HCT116 (cell line): ENCODE data around the gene LHPP. TPM values are rescaled to one million over a fixed set of nuclear protein-coding genes. Genes with fewer than 3 reads are reported as not detected.

Experiments
- ATAC-seq: fragments of 200-7000 bp; cut with Tn5 transposase; 2 replicates; pipeline ENCODE4 v1.9.1; 2020; ENCODE audit warnings: mild to moderate bottlenecking, moderate library complexity
- BruUV-seq: library from RNA; stranded (reverse); fragments of 400-500 nt; replicated peaks from 2 replicates; lab custom pipeline; 2021; lab: Mats Ljungman, UMichigan
- CTCF ChIA-PET: fragments of 300-600 bp; sonication (Branson Sonifier 250); formaldehyde crosslinking; loops from one replicate; lab custom pipeline; 2021; ENCODE audit warnings: antibody characterized with exemption; lab: Charles Lee
- POLR2A ChIA-PET: fragments of 300-600, 350-600 bp; sonication (Branson Sonifier 250); formaldehyde crosslinking; loops from one replicate; lab custom pipeline; 2021; ENCODE audit warnings: antibody characterized with exemption; lab: Charles Lee
- RAD21 ChIA-PET, 2 experiments: fragments of 300-600 bp; sonication (Branson Sonifier 250); formaldehyde crosslinking; loops; one replicate each; lab custom pipeline; 2023; ENCODE audit warnings: low total read pairs in 2 of 2; ENCODE audit not compliant: uncharacterized antibody in 2 of 2, unreplicated experiment in 2 of 2, low non-redundant PET in 1 of 2; lab: Charles Lee
- DNase-seq: peaks from one replicate; pipeline ENCODE4 v3.0.0-alpha.2; 2010; ENCODE audit warnings: low read depth, low spot score
- H2AFZ ChIP-seq: fragments of 200-600 bp; shearing (Covaris generic), sonication (generic); 2 replicates; pipeline ENCODE4 v1.6.1; 2017; ENCODE audit warnings: low read depth, mixed run types, mixed read lengths, antibody characterized with exemption, low read length; ENCODE audit not compliant: poor library complexity, severe bottlenecking
- H3K27ac ChIP-seq: 2 replicates; pipeline ENCODE4 v1.5.1; 2012; ENCODE audit warnings: low read depth, low read length
- H3K27me3 ChIP-seq: fragments of 200-600 bp; sonication (generic); 2 replicates; pipeline ENCODE4 v1.6.1; 2016; ENCODE audit warnings: mixed run types, low read length, mixed read lengths; ENCODE audit not compliant: insufficient read depth
- H3K36me3 ChIP-seq, 2 experiments: fragments of 200-500 bp in 1 of 2; fragments of 200-600 bp in 1 of 2; sonication (Bioruptor generic) in 1 of 2; sonication (generic) in 1 of 2; 2 replicates each; pipeline versions ENCODE4 v1.5.1 to v1.6.1; 2014 to 2016; ENCODE audit warnings: low read length in 2 of 2, inconsistent platforms in 1 of 2, mixed read lengths in 1 of 2, mixed run types in 1 of 2; ENCODE audit not compliant: insufficient read depth in 2 of 2, control insufficient read depth in 1 of 2
- H3K4me1 ChIP-seq, 2 experiments: fragments of 200-600 bp in 1 of 2; sonication (generic) in 1 of 2; 2 replicates each; pipeline versions ENCODE4 v1.5.1 to v1.6.1; 2012 to 2017; ENCODE audit warnings: low read length in 2 of 2, inconsistent platforms in 1 of 2, mild to moderate bottlenecking in 1 of 2, mixed read lengths in 1 of 2, mixed run types in 1 of 2, moderate library complexity in 1 of 2; ENCODE audit not compliant: insufficient read depth in 2 of 2, control insufficient read depth in 1 of 2
- H3K4me2 ChIP-seq: fragments of 200-600 bp; sonication (generic); 2 replicates; pipeline ENCODE4 v1.6.1; 2017; ENCODE audit warnings: mixed run types, low read length, mixed read lengths
- H3K4me3 ChIP-seq, 2 experiments: fragments of 200-600 bp in 1 of 2; sonication (generic) in 1 of 2; replicated peaks in 1 of 2; 2 replicates each; pipeline ENCODE4 v1.5.1; 2011 to 2016; ENCODE audit warnings: low read length in 2 of 2, control low read depth in 1 of 2, low read depth in 1 of 2, mild to moderate bottlenecking in 1 of 2, mixed read lengths in 1 of 2, mixed run types in 1 of 2
- H3K79me2 ChIP-seq: fragments of 200-600 bp; sonication (generic); 2 replicates; pipeline ENCODE4 v1.6.1; 2017; ENCODE audit warnings: mild to moderate bottlenecking, mixed run types, low read length, moderate library complexity, mixed read lengths; ENCODE audit not compliant: insufficient read depth
- H3K9ac ChIP-seq: fragments of 200-600 bp; sonication (generic); 2 replicates; pipeline ENCODE4 v1.6.1; 2016; ENCODE audit warnings: low read length, mixed read lengths
- H3K9me2 ChIP-seq: fragments of 200-600 bp; sonication (generic), shearing (Covaris generic); 2 replicates; pipeline ENCODE4 v1.6.1; 2017; ENCODE audit warnings: mixed run types, mild to moderate bottlenecking, moderate library complexity; ENCODE audit not compliant: insufficient read depth
- H3K9me3 ChIP-seq, 2 experiments: fragments of 200-500 bp in 1 of 2; fragments of 200-600 bp in 1 of 2; sonication (Bioruptor generic) in 1 of 2; sonication (generic) in 1 of 2; 2 replicates each; pipeline ENCODE4 v1.6.1; 2014 to 2017; ENCODE audit warnings: low read length in 2 of 2, mixed read lengths in 2 of 2, inconsistent platforms in 1 of 2, low read depth in 1 of 2, mild to moderate bottlenecking in 1 of 2, mixed run types in 1 of 2, moderate library complexity in 1 of 2; ENCODE audit not compliant: control insufficient read depth in 1 of 2, insufficient read depth in 1 of 2
- H4K20me1 ChIP-seq: fragments of 200-600 bp; sonication (generic), shearing (Covaris generic); 2 replicates; pipeline ENCODE4 v1.6.1; 2017; ENCODE audit warnings: mixed run types, mild to moderate bottlenecking, moderate library complexity; ENCODE audit not compliant: insufficient read depth
- CEBPB ChIP-seq: IDR thresholded peaks from 2 replicates; pipeline ENCODE4 v1.6.1; 2012; ENCODE audit warnings: low read depth
- EGR1 ChIP-seq: IDR thresholded peaks from 2 replicates; pipeline ENCODE4 v1.6.1; 2012; ENCODE audit warnings: low read depth
- EZH2phosphoT487 ChIP-seq: fragments of 200-600 bp; IDR thresholded peaks from 2 replicates; pipeline ENCODE4 v1.6.1; 2018; ENCODE audit warnings: antibody characterized with exemption, borderline replicate concordance
- POLR2A ChIP-seq: IDR thresholded peaks from 2 replicates; pipeline ENCODE4 v1.7.0; 2011; ENCODE audit warnings: borderline replicate concordance; ENCODE audit not compliant: insufficient read depth, insufficient read length; ENCODE audit errors: extremely low read depth
- POLR2AphosphoS5 ChIP-seq: IDR thresholded peaks from 2 replicates; pipeline ENCODE4 v1.6.1; 2011; ENCODE audit warnings: mild to moderate bottlenecking, low read depth, low read length, moderate library complexity
- RAD21 ChIP-seq: IDR thresholded peaks from 2 replicates; pipeline ENCODE4 v1.6.1; 2012; ENCODE audit warnings: low read depth, mild to moderate bottlenecking
- SRF ChIP-seq: IDR thresholded peaks from 2 replicates; pipeline ENCODE4 v1.6.1; 2012; ENCODE audit warnings: low read depth
- TCF7L2 ChIP-seq: IDR thresholded peaks from 2 replicates; pipeline ENCODE4 v1.7.0; 2011; ENCODE audit warnings: borderline replicate concordance, inconsistent platforms; ENCODE audit not compliant: insufficient read depth, insufficient read length; ENCODE audit errors: extremely low read depth
- YY1 ChIP-seq: IDR thresholded peaks from 2 replicates; pipeline ENCODE4 v1.6.1; 2011; ENCODE audit warnings: low read length, low read depth, moderate library complexity, mild to moderate bottlenecking; ENCODE audit not compliant: insufficient replicate concordance; ENCODE audit errors: extremely low read depth
- ZFX ChIP-seq: fragments of 450-650 bp; IDR thresholded peaks from 2 replicates; pipeline ENCODE4 v1.6.1; 2017
- ZNF274 ChIP-seq: fragments of 200-500 bp; sonication (Bioruptor generic); IDR thresholded peaks from 2 replicates; pipeline ENCODE4 v1.6.1; 2014; ENCODE audit warnings: mild to moderate bottlenecking, low read depth, low read length, inconsistent platforms
- intact Hi-C: fragments of 100-400 bp; cut with micrococcal nuclease; formaldehyde crosslinking; loops from 2 replicates; pipeline ENCODE4 v1.10.0; 2022
- total RNA-seq: library from RNA; stranded (reverse); gene quantifications from one replicate; pipeline ENCODE4 v1.2.1, GENCODE V29; 2021; ENCODE audit not compliant: unreplicated experiment
- TF ChIP-seq, protein P1 (sequence below): IDR thresholded peaks from 2 replicates; pipeline ENCODE4 v1.6.1; 2012
- TF ChIP-seq, protein P2 (sequence below): IDR thresholded peaks from 2 replicates; pipeline ENCODE4 v1.6.1; 2011; ENCODE audit warnings: mild to moderate bottlenecking, low read length, moderate library complexity; ENCODE audit not compliant: insufficient replicate concordance; ENCODE audit errors: extremely low read depth
- TF ChIP-seq, protein P3 (sequence below), 3 experiments: fragments of 200-600 bp in 1 of 3; sonication (generic) in 1 of 3; IDR thresholded peaks in 2 of 3; conservative IDR thresholded peaks in 1 of 3; 2 replicates each; pipeline ENCODE4 v1.5.1; 2012 to 2017; ENCODE audit warnings: low read depth in 2 of 3, low read length in 2 of 3, antibody characterized with exemption in 1 of 3, borderline replicate concordance in 1 of 3, control low read depth in 1 of 3, mild to moderate bottlenecking in 1 of 3, mixed read lengths in 1 of 3, mixed run types in 1 of 3, moderate library complexity in 1 of 3; ENCODE audit not compliant: insufficient read depth in 1 of 3

Gene LHPP
- total RNA-seq, 1 experiment from 2014 or later = 45.8 TPM

DNA sequence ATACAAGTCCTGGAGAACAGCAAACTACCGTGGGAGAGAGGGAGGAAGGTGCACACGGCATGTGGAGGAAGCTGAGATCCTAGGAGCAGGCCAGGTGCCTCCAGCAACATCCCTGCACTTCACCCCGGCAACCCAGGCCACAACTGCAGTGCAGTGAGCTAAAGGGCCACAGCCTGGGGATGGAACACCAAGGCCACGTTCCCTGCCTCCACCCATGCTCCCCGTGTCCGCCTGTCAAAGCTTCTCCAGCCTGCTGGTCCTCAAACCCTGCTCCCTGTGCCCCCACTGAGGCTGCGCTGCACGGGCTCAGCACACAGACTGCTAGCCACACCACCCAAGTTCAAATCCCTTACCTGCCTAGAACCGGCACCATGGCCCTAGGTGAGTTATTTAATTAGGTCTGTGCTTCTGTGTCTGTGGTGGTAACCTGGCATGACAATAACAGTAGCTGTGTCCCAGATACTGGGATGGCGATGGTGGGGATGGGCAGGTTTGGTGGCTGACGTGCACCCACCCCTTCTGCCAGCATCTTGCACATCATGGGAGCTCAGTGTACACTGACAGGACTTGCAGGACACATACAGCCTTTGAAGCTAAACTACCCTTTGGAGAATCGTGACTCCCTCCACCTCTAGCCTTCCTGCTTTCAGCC is 197.1 kb downstream of the LHPP start:
- POLR2A ChIA-PET = no interaction called here
- CTCF ChIA-PET = no interaction called here
- RAD21 ChIA-PET = no interaction called here
- intact Hi-C loops = no loop called here
- BruUV-seq = no TSS peak
- Histone ChIP-seq H3K9me3 (no peaks in the 10 kb centered on the region), H4K20me1 (no peaks in the 10 kb centered on the region), H3K79me2 (no peaks in the 10 kb centered on the region; the same call in 1 of the 2 replicates), H3K4me2 (no peak overlapping the region), H3K27ac (no peak overlapping the region), H3K27me3 (no peaks in the 10 kb centered on the region), H2AFZ (no peak overlapping the region), H3K9me2 (no peaks in the 10 kb centered on the region), H3K9ac (no peak overlapping the region), H3K36me3 (no peaks in the 10 kb centered on the region), H3K4me1 (0 out of 4 replicates have a peak, but pooled peaks cover 0 to 3% of the 10 kb centered on the region in 2 experiments), H3K4me3 (no peak overlapping the region)
- ATAC-seq (no peak), DNase-seq (no peak)
- TF ChIP-seq CEBPB (no peak), ZNF274 (no peak), TCF7L2 (no peak), POLR2A (no peak), RAD21 (no peak), ZFX (no peak), POLR2AphosphoS5 (no peak), YY1 (no peak), EZH2phosphoT487 (no peak), SRF (no peak), EGR1 (no peak)
- TF ChIP-seq, protein P1, sequence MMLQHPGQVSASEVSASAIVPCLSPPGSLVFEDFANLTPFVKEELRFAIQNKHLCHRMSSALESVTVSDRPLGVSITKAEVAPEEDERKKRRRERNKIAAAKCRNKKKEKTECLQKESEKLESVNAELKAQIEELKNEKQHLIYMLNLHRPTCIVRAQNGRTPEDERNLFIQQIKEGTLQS = no peak
- TF ChIP-seq, protein P2, sequence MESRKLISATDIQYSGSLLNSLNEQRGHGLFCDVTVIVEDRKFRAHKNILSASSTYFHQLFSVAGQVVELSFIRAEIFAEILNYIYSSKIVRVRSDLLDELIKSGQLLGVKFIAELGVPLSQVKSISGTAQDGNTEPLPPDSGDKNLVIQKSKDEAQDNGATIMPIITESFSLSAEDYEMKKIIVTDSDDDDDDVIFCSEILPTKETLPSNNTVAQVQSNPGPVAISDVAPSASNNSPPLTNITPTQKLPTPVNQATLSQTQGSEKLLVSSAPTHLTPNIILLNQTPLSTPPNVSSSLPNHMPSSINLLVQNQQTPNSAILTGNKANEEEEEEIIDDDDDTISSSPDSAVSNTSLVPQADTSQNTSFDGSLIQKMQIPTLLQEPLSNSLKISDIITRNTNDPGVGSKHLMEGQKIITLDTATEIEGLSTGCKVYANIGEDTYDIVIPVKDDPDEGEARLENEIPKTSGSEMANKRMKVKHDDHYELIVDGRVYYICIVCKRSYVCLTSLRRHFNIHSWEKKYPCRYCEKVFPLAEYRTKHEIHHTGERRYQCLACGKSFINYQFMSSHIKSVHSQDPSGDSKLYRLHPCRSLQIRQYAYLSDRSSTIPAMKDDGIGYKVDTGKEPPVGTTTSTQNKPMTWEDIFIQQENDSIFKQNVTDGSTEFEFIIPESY = no peak
- TF ChIP-seq, protein P3, sequence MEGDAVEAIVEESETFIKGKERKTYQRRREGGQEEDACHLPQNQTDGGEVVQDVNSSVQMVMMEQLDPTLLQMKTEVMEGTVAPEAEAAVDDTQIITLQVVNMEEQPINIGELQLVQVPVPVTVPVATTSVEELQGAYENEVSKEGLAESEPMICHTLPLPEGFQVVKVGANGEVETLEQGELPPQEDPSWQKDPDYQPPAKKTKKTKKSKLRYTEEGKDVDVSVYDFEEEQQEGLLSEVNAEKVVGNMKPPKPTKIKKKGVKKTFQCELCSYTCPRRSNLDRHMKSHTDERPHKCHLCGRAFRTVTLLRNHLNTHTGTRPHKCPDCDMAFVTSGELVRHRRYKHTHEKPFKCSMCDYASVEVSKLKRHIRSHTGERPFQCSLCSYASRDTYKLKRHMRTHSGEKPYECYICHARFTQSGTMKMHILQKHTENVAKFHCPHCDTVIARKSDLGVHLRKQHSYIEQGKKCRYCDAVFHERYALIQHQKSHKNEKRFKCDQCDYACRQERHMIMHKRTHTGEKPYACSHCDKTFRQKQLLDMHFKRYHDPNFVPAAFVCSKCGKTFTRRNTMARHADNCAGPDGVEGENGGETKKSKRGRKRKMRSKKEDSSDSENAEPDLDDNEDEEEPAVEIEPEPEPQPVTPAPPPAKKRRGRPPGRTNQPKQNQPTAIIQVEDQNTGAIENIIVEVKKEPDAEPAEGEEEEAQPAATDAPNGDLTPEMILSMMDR (IDR thresholded peaks at IDR 0.05 in 2 of 3, conservative IDR thresholded peaks at IDR 0.05 in 1 of 3; ENCODE audit: borderline replicate concordance in 1 of 3, insufficient read depth in 1 of 3, low read depth in 2 of 3, low read length in 2 of 3) = no peak
